ENCODE results near the gene DNASE1L3. TPM values are rescaled to one million over a fixed set of nuclear protein-coding genes. Genes with fewer than 3 reads are reported as not detected.

The DNASE1L3 gene
- total and polyA plus RNA-seq, 2 of the 13 experiments (the other 11 are each of a cell fraction or from before 2014, with no cell fraction given) = 0.86 to 1.7 TPM

DNA sequence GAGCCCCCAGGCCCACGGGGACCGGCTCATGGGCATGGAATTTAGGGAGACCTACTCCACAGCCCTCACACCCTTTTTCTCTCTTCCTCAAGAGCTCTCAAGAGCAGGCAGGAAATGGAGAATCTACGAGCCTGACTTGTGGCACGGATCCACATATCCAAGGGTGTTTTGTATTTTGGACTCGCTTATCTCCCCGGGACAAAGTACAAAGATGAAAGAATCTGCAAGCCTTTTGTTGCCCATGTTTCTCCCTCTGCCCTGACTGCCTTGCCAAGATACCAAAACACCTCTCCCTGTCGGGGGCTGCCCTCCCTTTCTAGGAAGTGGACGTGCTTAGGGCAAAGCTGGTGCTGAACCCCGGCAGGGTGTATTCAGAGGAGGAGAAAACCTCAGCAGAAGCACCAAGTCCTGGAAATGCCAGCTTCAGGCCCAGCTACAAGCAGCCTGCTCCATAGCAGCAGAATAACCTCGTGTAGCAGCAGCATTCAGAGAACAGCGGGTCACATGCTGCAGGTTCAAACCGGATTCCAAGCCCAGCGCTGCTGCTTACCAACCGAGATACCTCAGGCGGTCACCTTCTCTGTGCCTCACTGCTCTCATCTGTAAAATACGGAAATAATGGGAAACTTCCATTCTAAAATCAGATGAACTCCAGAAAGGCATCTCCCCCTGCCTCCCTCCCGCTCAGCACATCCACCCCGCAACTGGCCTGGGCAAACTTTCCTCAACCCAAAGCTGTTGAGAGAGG is 35.2 kb downstream of the DNASE1L3 start (continued):
- TF ChIP-seq ZNF766 (CRISPR knock-in tag; IDR thresholded peaks at IDR 0.05; ENCODE audit: borderline replicate concordance) (peak; percentile 55; the same call in 1 of the 2 replicates), SRSF9 (IDR thresholded peaks at IDR 0.05; ENCODE audit: borderline replicate concordance, insufficient read depth, low read depth, low read length, poor library complexity, severe bottlenecking) (no peak), ZNF556 (CRISPR knock-in tag; IDR thresholded peaks at IDR 0.05; ENCODE audit: borderline replicate concordance) (peak; percentile 84; the same call in 1 of the 2 replicates), ISL2 (CRISPR knock-in tag; IDR thresholded peaks at IDR 0.05) (peak; percentile 82), GABPB1 (CRISPR knock-in tag; IDR thresholded peaks at IDR 0.05) (peak; percentile 46; the same call in 1 of the 2 replicates), ZNF44 (CRISPR knock-in tag; IDR thresholded peaks at IDR 0.05) (no peak), RFX3 (CRISPR knock-in tag; IDR thresholded peaks at IDR 0.05) (peak; percentile 26; the same call in 1 of the 2 replicates)
- TF ChIP-seq, protein P1, sequence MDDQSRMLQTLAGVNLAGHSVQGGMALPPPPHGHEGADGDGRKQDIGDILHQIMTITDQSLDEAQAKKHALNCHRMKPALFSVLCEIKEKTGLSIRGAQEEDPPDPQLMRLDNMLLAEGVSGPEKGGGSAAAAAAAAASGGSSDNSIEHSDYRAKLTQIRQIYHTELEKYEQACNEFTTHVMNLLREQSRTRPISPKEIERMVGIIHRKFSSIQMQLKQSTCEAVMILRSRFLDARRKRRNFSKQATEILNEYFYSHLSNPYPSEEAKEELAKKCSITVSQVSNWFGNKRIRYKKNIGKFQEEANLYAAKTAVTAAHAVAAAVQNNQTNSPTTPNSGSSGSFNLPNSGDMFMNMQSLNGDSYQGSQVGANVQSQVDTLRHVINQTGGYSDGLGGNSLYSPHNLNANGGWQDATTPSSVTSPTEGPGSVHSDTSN (CRISPR knock-in tag; IDR thresholded peaks at IDR 0.05; ENCODE audit: borderline replicate concordance) = 0 out of 2 replicates have a peak, but pooled peaks have one; percentile 36
- TF ChIP-seq, protein P2, sequence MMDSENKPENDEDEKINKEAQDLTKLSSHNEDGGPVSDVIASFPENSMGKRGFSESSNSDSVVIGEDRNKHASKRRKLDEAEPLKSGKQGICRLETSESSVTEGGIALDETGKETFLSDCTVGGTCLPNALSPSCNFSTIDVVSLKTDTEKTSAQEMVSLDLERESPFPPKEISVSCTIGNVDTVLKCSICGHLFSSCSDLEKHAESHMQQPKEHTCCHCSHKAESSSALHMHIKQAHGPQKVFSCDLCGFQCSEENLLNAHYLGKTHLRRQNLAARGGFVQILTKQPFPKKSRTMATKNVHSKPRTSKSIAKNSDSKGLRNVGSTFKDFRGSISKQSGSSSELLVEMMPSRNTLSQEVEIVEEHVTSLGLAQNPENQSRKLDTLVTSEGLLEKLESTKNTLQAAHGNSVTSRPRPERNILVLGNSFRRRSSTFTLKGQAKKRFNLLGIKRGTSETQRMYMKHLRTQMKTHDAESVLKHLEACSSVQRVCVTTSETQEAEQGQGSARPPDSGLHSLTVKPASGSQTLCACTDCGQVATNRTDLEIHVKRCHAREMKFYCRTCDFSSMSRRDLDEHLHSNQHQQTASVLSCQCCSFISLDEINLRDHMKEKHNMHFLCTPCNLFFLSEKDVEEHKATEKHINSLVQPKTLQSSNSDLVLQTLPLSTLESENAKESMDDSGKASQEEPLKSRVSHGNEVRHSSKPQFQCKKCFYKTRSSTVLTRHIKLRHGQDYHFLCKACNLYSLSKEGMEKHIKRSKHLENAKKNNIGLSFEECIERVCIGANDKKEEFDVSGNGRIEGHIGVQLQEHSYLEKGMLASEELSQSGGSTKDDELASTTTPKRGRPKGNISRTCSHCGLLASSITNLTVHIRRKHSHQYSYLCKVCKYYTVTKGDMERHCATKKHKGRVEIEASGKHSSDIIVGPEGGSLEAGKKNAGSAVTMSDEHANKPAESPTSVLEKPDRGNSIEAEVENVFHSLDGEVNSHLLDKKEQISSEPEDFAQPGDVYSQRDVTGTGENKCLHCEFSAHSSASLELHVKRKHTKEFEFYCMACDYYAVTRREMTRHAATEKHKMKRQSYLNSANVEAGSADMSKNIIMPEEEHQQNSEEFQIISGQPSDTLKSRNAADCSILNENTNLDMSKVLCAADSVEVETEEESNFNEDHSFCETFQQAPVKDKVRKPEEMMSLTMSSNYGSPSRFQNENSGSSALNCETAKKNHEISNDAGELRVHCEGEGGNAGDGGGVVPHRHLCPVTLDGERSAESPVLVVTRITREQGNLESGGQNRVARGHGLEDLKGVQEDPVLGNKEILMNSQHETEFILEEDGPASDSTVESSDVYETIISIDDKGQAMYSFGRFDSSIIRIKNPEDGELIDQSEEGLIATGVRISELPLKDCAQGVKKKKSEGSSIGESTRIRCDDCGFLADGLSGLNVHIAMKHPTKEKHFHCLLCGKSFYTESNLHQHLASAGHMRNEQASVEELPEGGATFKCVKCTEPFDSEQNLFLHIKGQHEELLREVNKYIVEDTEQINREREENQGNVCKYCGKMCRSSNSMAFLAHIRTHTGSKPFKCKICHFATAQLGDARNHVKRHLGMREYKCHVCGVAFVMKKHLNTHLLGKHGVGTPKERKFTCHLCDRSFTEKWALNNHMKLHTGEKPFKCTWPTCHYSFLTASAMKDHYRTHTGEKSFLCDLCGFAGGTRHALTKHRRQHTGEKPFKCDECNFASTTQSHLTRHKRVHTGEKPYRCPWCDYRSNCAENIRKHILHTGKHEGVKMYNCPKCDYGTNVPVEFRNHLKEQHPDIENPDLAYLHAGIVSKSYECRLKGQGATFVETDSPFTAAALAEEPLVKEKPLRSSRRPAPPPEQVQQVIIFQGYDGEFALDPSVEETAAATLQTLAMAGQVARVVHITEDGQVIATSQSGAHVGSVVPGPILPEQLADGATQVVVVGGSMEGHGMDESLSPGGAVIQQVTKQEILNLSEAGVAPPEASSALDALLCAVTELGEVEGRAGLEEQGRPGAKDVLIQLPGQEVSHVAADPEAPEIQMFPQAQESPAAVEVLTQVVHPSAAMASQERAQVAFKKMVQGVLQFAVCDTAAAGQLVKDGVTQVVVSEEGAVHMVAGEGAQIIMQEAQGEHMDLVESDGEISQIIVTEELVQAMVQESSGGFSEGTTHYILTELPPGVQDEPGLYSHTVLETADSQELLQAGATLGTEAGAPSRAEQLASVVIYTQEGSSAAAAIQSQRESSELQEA (CRISPR knock-in tag; IDR thresholded peaks at IDR 0.05; ENCODE audit: not compliant biosample characterization) = peak; percentile 69
- TF ChIP-seq, protein P3, sequence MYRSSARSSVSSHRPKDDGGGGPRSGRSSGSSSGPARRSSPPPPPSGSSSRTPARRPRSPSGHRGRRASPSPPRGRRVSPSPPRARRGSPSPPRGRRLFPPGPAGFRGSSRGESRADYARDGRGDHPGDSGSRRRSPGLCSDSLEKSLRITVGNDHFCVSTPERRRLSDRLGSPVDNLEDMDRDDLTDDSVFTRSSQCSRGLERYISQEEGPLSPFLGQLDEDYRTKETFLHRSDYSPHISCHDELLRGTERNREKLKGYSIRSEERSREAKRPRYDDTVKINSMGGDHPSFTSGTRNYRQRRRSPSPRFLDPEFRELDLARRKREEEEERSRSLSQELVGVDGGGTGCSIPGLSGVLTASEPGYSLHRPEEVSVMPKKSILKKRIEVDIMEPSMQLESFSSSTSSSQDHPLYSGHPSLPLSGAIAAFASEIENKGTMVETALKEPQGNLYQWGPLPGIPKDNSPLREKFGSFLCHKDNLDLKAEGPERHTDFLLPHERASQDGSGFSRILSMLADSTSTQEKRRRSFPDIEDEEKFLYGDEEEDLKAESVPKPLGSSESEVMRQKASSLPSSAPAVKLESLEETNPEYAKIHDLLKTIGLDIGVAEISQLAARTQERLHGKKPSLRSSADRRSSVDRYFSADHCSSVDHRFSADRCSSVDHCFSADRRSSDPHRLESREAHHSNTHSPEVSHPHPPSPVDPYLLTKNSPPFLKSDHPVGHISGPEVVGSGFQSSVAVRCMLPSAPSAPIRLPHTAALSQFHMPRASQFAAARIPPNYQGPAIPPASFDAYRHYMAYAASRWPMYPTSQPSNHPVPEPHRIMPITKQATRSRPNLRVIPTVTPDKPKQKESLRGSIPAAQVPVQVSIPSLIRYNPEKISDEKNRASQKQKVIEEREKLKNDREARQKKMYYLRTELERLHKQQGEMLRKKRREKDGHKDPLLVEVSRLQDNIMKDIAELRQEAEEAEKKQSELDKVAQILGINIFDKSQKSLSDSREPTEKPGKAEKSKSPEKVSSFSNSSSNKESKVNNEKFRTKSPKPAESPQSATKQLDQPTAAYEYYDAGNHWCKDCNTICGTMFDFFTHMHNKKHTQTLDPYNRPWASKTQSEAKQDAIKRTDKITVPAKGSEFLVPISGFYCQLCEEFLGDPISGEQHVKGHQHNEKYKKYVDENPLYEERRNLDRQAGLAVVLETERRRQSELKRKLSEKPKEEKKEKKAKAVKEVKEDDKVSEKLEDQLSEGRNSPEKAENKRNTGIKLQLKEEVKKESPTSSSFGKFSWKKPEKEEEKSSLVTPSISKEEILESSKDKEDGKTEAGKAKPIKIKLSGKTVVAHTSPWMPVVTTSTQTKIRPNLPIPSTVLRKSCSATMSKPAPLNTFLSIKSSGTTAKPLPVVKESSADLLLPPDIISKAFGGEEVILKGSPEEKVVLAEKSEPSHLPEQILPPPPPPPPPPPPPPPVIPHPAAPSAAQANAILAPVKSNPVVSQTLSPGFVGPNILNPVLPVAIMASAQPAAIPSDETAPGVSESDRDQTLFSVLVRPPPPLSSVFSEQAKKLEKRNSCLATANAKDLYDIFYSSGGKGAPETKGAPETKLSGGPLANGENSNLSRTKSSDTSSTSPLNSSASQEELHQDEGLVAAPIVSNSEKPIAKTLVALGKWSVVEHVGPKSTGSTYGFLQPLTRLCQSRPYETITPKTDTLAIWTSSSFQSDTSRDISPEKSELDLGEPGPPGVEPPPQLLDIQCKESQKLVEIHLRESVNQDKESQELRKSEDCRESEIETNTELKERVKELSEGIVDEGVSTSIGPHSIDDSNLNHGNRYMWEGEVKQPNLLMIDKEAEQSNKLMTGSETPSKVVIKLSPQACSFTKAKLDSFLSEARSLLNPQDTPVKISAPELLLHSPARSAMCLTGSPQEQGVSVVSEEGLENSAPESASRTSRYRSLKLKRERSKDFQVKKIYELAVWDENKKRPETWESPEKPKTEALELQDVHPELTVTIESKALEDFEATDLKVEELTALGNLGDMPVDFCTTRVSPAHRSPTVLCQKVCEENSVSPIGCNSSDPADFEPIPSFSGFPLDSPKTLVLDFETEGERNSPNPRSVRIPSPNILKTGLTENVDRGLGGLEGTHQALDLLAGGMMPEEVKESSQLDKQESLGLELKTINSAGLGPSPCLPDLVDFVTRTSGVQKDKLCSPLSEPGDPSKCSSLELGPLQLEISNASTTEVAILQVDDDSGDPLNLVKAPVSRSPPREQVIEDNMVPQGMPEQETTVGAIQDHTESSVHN (CRISPR knock-in tag; IDR thresholded peaks at IDR 0.05) = peak; percentile 82
